H4 (cell line): Measurements from ENCODE around the gene ANKRD44. TPM values are rescaled to one million over a fixed set of nuclear protein-coding genes. Genes with fewer than 3 reads are reported as not detected.
"Not testable (repeated sequence)": the region's sequence is repeated elsewhere in the genome, so short reads cannot be mapped to it uniquely, and the experiment has no call there.

ENCODE experiments used
- DNase-seq: peaks from one replicate; pipeline ENCODE4 v3.0.0-alpha.2; 2015; ENCODE audit warnings: low spot score
- total RNA-seq: library from RNA; depleted of rRNA; stranded (reverse); fragments of >200 nt; shearing (Covaris generic); gene quantifications from 2 replicates; pipeline ENCODE4 v1.2.3, GENCODE V29; 2014

Gene ANKRD44
- total RNA-seq, 1 experiment from 2014 or later: 4.0 TPM

DNA sequence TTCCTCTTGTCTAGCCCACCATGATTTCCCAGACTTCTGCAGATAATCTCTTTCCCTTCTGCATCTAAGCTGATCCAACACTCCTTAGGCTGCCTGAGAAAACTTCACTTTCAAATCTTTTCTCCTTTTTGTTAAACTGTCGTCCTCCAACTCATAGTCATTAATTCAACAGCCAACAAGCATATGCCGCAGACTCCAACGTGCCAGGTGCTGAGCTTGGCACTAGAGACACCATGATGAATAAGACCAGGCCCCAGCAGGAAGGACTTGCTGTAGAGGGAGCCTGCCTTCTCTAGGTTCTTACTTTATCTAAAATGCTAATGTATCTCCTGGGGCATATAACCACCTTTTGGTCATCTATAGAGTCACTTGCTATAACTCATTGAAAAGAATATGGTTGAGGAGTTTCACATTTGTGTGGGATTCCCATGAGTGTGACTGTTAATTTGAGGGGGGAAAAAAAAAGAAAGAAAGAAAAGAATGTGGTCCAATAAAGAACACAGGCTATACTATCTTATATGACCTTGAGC lies 51.0 kb downstream of the ANKRD44 start:
- DNase-seq: no peak

GRCh38 chr2:197258580-197258979 lies 52.0 kb downstream of the ANKRD44 start:
- DNase-seq: no peak

DNA sequence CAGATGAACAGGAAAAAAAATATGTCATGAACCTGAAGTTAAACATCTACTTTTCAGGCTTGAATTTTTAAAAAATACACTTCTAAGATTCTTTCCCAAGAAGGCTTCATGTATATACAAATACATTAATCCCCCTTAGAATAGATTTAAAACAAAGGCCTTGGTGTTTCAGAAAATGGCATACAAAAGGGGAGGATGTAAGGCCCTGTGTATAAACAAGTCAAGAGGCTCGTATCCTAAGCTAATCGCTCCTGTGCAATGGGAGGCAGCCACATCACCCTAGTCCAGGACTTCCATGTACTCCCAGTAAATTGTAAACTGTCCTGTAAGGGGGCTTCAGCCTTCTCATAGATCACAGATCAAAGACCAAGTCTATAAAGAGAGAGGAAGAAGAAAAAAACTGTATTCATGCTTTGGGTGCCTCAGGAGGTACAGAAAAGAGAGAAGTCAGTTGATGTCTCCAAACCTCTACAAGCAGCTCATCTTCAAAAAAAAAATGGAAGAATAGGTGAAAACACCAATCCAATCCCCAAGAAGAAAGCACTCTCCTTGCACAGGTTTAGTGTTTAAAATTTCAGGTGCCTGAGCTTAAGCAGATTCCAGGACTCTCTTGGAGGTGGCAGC lies 53.9 kb downstream of the ANKRD44 start:
- no peak for DNase-seq

GRCh38 chr2:197256021-197256420 lies 54.6 kb downstream of the ANKRD44 start:
- DNase-seq: no peak

DNA sequence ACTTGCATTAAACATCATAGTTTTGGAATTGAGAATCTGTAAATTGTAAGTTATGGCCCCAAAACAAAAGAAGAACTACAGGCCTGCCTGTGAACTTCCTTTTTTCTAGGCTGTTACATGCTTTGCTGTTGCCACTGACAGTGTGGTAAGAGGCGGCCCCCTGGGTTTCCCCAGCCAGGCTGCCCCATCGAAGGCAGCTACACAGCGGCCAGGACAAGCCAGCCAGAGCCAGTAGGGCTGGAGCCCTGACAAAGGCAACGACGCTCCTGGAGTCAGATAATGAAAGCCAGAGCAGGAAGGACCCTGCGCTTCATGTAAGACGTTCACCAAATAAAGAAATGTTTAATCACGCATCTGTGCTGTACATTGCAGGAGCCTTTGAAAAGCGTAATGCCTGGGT lies 55.0 kb downstream of the ANKRD44 start:
- DNase-seq: no peak

DNA sequence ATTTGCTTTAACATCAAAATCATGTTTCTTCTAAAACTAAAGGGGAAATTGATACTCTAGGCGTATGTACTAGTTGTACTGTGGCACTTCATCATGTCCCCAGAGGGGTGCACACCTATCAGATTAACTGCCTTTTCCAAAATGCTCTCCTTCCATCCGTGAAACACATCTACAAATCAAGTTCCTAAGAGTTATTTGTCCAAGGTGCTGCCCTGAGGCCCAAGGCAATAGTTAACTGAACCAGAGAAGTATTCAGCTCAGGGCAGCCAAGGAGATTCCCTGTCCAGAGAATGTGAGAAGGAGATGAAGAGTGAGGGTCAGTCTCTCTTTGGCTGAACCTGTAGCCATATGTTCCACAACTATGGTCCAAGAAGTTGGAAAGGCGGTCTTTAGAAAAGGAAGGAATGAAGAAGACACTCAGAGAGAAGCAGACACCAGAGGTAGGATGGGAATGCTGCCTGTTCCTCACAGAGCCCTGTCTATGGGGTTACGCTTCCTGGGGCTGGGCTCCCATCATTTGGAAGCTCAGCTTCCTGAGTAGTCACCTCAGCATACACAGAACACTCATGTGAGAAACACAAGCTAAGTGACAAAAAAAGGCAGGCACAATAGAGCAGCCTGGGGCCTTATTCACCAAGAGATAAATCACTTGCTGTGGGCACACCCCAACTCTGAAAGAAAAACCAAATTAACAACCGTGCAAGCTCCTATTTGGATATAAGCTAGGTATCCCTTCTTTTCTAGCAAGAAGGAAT lies 55.6 kb downstream of the ANKRD44 start:
- DNase-seq: no peak

DNA sequence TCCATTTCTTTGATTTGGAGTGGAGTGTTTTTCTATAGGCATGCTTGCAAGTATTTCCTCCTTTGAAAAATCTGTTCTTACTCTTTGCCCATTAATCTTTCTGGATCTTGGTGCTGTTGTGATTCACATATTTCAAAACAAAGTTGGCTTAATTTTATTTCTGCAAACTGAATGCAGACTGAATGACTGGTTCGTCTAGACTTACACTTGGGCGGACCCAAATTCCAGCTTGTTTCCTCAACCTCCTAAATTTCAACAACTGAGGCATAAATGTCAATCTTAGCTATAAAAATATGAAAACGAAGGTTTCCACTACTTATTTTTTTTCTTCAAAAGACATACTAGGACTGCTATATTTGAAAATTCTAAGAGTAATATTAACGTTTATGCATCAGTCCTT lies 59.0 kb downstream of the ANKRD44 start:
- no peak for DNase-seq

- no peak for DNase-seq
Observed at GRCh38 chr2:197251163-197251562, 59.4 kb downstream of the ANKRD44 start.

DNA sequence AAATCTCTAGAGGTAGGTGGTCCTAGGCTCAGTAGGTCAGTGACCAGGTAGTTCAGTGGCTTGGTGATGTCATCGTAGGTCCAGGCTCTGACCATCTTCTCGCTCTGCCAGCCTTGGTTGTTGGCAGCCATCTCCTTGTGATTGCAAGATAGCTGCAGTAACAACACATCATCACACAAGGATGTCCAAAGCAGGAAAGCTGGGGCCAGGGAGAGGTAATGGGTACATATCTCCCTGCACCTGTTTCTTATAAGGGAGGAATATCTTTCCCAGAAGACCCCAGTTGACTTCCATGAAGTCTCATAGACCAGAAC lies 60.5 kb downstream of the ANKRD44 start:
- no peak for DNase-seq

GRCh38 chr2:197249381-197250083 lies 61.0 kb downstream of the ANKRD44 start:
- DNase-seq: no peak

- no peak for DNase-seq
Observed at GRCh38 chr2:197248623-197249022, 62.0 kb downstream of the ANKRD44 start.

GRCh38 chr2:197248001-197248401 lies 62.6 kb downstream of the ANKRD44 start:
- DNase-seq: no peak

DNA sequence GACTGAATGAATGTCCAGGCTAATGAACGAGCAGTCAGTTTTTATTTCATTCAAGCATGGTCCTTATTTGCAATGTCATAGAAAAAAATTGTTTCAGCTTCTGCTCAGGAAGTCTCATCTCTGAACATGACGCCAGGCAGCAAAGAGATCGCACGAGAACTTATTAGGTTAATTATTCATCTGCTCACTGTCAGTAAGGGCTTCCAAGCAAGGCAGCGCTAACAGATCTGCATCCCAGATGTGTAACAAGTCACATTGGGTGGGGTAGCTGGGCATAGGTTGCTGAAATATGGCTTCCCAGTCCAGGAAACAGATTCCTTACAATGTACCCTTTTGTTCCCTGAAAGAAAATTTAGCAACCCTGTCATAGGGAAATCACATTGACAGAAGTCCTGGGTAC lies 63.5 kb downstream of the ANKRD44 start:
- DNase-seq: no peak

DNA sequence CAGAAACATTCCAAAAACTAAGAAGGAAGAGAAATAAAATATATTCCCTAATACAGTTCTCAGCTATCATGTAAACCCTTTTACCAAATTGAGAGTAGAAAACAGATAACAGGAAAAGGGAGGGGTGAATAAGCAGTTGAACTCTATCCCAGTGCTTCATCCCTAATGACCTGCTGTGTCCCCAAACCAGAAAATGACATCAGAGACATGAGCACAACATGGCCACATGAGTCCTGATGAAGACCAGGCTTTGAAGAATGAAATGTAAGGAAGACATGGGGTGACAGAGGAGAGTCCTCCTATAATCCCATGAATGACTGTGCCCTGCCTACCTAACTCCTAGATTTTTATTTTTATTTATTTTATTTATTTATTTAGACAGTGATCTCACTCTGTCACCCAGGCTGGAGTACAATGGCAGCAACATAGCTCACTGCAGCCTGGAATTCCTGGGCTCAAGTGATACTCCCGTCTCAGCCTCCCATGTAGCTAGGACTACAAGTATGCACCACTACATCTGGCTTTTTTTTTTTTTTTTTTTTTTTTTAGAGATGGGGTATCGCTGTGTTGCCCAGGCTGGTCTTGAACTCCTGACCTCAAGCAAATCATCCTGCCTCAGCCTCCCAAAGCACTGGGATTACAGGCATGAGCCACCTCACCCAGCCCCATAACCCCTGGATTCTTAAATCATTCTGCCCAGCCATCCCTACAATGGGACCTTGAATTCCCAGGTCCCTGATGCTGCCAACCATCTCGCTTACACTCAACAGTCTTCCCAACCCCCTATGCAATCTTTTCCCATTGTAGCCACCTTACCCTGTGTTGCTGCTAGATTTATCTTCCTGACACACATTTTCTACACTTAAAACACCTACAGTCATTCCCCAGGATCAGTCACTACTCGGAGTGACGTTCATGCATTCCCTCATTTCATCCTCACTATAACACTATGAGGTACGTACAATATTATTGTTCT lies 64.5 kb downstream of the ANKRD44 start:
- DNase-seq: no peak

DNA sequence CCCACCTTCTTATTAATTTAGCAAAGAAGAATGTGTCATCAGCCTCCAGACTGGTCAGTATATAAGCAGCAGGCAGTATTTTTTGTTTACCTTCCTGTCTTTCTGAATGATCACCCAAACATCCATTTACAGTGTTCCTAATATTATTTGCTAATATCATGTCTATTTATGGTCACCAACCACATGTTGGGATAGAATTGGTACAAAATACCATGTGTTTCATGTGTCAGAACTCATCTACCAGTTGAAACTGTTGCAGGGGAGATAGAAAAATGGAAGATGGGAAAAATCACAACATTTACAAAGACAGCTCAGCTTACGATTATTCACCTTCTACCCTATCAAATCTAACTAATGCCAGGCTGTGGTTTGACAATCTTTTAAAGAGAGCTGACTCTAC lies 66.2 kb downstream of the ANKRD44 start:
- DNase-seq: no peak

DNA sequence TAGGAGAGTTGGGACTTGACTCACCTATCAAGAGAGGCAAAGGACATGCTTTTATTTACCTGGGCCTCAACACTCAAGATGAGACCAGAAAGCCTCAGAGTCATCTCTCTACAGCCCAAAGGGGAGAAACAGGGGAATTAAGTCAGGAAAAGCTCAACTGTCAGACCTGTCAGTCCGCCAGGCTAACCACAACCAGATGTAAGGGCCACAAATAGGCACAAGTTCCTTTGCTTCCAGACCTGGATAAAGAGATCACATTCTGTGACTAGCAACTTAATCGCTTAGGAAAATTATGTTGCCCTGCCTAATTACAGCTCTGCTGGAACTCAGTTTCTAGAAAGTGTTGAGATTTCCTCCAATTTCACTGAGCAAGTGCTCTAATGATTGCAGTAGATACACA lies 67.9 kb downstream of the ANKRD44 start:
- no peak for DNase-seq

- no peak for DNase-seq
Observed at GRCh38 chr2:197241596-197241995, 69.0 kb downstream of the ANKRD44 start.

DNA sequence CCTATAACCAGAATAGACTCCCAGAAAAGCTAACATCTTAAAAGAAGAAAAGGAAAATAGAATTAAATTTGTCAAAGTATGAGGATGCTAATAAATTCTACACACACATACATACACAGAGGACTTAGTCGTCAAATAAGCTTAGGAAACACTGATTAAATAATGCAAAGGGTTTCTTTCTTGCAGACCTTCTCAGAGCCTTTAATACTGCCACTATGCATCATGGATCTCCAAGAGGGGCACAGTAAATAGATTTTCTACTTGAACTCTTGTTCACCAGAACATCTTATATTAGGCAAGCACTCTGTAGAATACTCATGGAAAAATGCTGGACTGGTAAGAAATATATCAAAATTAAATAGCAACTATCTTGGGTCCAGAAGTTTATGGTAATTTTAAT lies 69.4 kb downstream of the ANKRD44 start:
- DNase-seq: no peak

GRCh38 chr2:197240421-197241041 lies 70.0 kb downstream of the ANKRD44 start:
- no peak for DNase-seq

DNA sequence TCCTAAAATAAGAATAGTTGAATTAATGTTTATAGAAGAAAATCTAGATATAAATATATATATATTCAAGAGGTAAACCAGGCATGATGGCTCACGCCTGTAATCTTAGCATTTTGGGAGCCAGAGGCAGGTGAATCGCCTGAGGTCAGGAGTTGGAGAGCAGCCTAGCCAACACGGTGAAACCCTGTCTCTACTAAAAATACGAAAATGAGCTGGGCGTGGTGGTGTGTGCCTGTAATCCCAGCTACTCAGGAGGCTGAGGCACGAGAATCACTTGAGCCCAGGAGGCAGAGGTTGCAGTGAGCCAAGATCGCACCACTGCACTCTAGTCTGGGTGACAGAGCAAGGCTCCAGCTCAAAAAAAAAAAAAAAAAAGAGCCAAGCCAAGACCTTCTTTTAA lies 70.6 kb downstream of the ANKRD44 start:
- not testable (repeated sequence) for DNase-seq

DNA sequence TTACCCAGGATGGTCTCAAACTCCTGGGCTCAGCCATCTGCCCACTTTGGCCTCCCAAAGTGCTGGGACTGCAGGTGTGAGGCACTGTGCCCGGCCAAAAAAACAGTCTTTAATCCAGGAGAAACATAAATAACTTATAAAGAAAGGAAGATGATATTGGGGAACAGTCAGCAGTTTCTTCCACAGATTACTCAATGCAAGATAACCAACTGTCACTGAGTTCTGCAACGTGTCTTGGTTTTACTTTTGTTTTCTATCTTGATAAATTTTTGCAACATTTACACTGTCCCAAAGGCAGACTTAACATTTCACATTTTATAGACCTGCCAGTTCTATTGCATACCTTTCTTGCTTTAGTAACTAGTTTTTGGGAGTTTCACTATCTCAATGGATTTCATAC lies 71.1 kb downstream of the ANKRD44 start:
- DNase-seq: no peak
